Nephron progenitor cell (in vitro differentiated cells): ENCODE measurements around the gene SOHLH2.

Experiments
- DNase-seq: peaks from one replicate; pipeline ENCODE4 v3.0.0; 2021
- H3K27ac Mint-ChIP-seq: 2 replicates; pipeline ENCODE4 v1.8.0; 2021; ENCODE audit warnings: mild to moderate bottlenecking, moderate library complexity, mixed read lengths
- H3K27me3 Mint-ChIP-seq: 2 replicates; pipeline ENCODE4 v1.8.0; 2021; ENCODE audit warnings: mild to moderate bottlenecking, low read depth, mixed read lengths; ENCODE audit not compliant: poor library complexity
- H3K36me3 Mint-ChIP-seq: 2 replicates; pipeline ENCODE4 v1.8.0; 2021; ENCODE audit warnings: low read depth, mixed read lengths
- H3K4me1 Mint-ChIP-seq: 2 replicates; pipeline ENCODE4 v1.8.0; 2021; ENCODE audit warnings: mixed read lengths
- H3K4me3 Mint-ChIP-seq: 2 replicates; pipeline ENCODE4 v1.8.0; 2021; ENCODE audit warnings: mild to moderate bottlenecking, moderate library complexity, mixed read lengths
- H3K9me3 Mint-ChIP-seq: 2 replicates; pipeline ENCODE4 v1.8.0; 2021; ENCODE audit warnings: mild to moderate bottlenecking, moderate library complexity, mixed read lengths
- TF ChIP-seq, protein P1 (sequence below): fragments of 200-600 bp; sonication (generic); IDR thresholded peaks from 2 replicates; pipeline ENCODE4 v1.5.0; 2021; ENCODE audit warnings: antibody characterized with exemption

The SOHLH2 gene

DNA sequence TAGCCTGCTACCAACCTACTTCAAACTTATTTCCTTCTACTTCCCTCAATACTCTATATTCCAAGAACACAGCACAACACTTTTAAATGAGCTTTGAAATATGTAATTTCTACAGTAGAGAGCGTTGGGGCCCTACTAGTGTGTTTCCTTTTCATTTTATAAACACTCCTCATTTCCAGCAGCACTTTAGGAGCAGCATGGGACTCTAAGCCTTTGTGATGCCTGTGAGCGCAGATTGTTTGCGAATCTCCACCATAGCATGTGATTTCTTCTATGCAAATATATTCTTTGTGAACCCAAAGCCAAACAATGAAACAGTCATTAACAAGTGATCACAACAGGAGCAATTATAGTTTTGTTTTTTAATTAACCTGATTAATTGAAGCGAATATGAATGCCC is 3.6 kb downstream of the SOHLH2 start:
- no peak overlapping the region for H3K4me3 Mint-ChIP-seq
- peaks cover 10% of the 10 kb centered on the region for H3K9me3 Mint-ChIP-seq
- H3K36me3 Mint-ChIP-seq = peaks cover 6% of the 10 kb centered on the region
- peaks cover 6% of the 10 kb centered on the region for H3K27me3 Mint-ChIP-seq
- H3K27ac Mint-ChIP-seq = no peak overlapping the region
- TF ChIP-seq, protein P1, sequence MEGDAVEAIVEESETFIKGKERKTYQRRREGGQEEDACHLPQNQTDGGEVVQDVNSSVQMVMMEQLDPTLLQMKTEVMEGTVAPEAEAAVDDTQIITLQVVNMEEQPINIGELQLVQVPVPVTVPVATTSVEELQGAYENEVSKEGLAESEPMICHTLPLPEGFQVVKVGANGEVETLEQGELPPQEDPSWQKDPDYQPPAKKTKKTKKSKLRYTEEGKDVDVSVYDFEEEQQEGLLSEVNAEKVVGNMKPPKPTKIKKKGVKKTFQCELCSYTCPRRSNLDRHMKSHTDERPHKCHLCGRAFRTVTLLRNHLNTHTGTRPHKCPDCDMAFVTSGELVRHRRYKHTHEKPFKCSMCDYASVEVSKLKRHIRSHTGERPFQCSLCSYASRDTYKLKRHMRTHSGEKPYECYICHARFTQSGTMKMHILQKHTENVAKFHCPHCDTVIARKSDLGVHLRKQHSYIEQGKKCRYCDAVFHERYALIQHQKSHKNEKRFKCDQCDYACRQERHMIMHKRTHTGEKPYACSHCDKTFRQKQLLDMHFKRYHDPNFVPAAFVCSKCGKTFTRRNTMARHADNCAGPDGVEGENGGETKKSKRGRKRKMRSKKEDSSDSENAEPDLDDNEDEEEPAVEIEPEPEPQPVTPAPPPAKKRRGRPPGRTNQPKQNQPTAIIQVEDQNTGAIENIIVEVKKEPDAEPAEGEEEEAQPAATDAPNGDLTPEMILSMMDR = no peak
- H3K4me1 Mint-ChIP-seq = no peaks in the 10 kb centered on the region
- no peak for DNase-seq

DNA sequence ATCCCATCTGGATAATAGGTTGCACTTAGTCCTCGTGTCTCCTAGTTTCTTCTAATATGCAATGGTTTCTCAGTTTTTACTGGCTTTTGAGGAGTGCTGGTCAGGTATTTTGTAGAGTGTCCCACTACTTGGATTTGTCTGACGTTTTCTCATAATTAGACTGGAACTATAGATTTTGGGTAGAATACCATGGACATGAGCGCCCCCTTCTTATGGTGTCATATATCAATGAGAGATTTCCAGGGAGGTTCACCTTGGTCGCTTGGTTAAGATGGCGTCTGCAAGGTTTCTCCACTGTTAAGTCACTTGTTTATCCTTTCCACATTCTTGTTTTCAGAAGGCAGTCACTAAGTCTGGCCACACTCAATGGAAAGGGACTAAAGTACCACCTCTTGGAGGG is 6.7 kb downstream of the SOHLH2 start:
- no peaks in the 10 kb centered on the region for H3K36me3 Mint-ChIP-seq
- H3K27ac Mint-ChIP-seq = no peak overlapping the region
- no peak overlapping the region for H3K4me3 Mint-ChIP-seq
- H3K27me3 Mint-ChIP-seq = peaks cover 6% of the 10 kb centered on the region
- no peaks in the 10 kb centered on the region for H3K4me1 Mint-ChIP-seq
- TF ChIP-seq, protein P1 = no peak
- no peaks in the 10 kb centered on the region for H3K9me3 Mint-ChIP-seq
- DNase-seq = no peak

DNA sequence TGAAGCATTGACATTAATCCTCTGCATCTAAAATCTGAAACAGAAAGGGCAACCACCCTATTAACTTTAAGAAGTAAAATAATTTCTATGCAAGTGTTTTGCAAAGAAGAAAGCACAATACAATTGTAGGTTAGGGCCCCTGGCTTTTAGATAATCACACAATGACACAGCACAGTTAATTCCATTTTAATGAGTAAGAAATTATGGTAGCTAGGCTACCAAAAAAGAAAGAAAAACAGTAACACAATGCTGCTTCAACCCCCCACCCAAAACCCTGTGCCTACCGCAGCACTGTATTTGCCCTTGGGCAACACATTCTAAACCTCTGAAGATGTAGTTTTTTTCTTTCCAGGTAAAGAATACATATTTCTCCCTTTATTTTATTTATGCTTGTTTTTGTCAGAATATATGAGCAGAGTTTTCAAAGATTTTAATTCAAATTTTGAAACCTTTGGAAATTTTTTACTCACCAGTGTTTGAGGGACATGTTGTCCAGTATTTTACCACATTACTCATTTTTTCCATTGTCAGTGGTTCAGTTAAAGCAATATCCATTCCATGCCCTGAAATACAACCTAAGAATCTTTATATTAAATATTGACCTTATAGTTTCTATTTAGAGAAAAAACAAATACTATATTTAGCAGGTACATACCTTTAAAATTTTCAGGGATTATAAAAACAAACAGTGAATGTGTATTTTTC is 21.1 kb downstream of the SOHLH2 start:
- no peaks in the 10 kb centered on the region for H3K4me1 Mint-ChIP-seq
- no peak overlapping the region for H3K4me3 Mint-ChIP-seq
- TF ChIP-seq, protein P1 = no peak
- no peaks in the 10 kb centered on the region for H3K27me3 Mint-ChIP-seq
- H3K36me3 Mint-ChIP-seq = no peaks in the 10 kb centered on the region
- no peak for DNase-seq
- H3K9me3 Mint-ChIP-seq = no peaks in the 10 kb centered on the region
- H3K27ac Mint-ChIP-seq = no peak overlapping the region

DNA sequence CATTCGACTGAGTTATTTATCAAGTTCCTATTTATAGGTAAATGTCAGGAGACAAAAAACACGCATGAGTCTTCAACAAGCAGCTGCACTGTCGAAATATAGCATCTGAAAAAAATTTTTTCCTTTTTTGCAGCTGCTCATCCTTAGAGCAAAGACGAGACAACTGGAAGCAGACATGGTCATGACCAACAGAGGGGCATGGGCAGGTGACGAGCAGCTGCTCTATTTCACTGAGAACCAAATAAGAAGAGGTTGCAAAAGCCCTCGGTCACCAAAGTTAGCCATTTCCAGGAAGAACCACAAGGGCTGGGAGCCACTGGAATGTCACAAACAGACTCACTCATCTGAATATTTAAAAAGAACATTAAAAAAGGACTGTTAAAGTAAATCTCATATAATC is 22.2 kb downstream of the SOHLH2 start:
- Mint-ChIP-seq H3K36me3 (no peaks in the 10 kb centered on the region), H3K4me1 (no peaks in the 10 kb centered on the region), H3K9me3 (no peaks in the 10 kb centered on the region), H3K27ac (no peak overlapping the region), H3K27me3 (no peaks in the 10 kb centered on the region), H3K4me3 (no peak overlapping the region)
- TF ChIP-seq, protein P1 = no peak
- no peak for DNase-seq

DNA sequence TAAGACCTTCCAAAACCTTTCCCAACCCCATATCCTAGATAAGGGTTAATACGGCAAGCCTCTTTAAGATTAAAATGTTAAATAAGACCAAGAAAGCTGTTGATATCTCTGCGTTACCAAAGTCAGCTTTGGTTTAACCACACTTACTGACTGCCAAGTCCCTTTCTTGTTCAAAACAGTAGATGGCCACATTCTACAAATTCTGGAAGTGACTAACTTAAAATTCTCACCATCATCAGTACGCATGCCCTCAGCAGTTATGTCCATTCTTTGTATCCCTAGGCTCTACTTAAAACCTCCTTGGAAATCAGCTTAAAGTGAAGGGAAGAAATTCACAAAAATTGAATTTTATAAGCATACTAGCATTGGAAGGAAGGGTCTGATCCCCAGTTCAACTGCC is 23.6 kb downstream of the SOHLH2 start:
- H3K9me3 Mint-ChIP-seq = no peaks in the 10 kb centered on the region
- TF ChIP-seq, protein P1 = no peak

DNA sequence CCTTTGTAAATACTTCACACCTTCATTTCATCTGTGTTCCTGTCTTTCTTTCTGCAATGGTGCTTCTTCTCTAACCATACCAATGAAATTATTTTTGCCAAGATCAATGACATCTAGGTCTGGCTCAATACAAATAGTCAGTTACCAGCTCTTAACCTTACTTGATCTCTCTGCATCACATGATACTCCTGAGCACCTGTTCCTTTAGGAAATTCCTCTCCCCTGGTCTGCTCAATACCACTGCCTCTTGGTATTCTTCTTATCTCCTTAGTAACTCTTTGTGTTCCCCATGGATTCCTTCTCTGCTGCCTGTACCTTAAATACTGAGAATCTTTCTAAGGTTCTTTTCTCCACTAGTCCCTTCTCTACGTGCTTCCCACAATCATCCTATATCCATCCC is 25.9 kb downstream of the SOHLH2 start:
- no peaks in the 10 kb centered on the region for H3K9me3 Mint-ChIP-seq
- H3K4me3 Mint-ChIP-seq = no peak overlapping the region
- H3K4me1 Mint-ChIP-seq = no peaks in the 10 kb centered on the region
- no peaks in the 10 kb centered on the region for H3K27me3 Mint-ChIP-seq
- no peak for DNase-seq
- H3K27ac Mint-ChIP-seq = no peak overlapping the region
- TF ChIP-seq, protein P1 = no peak
- no peaks in the 10 kb centered on the region for H3K36me3 Mint-ChIP-seq

More for the DNA sequence above, 23.6 kb downstream of the SOHLH2 start:
- H3K27me3 Mint-ChIP-seq = no peaks in the 10 kb centered on the region
- H3K36me3 Mint-ChIP-seq = no peaks in the 10 kb centered on the region
- H3K4me3 Mint-ChIP-seq = no peak overlapping the region
- DNase-seq = no peak
- H3K4me1 Mint-ChIP-seq = no peaks in the 10 kb centered on the region
- no peak overlapping the region for H3K27ac Mint-ChIP-seq
